ENCODE measurements around the gene EPSTI1.

EPSTI1 gene

GRCh38 chr13:42859760-42860159, 132.3 kb downstream of the EPSTI1 start:
- no peak for DNase-seq (ENCODE audit: low read depth in 2 of 2, low spot score in 1 of 2)

DNA sequence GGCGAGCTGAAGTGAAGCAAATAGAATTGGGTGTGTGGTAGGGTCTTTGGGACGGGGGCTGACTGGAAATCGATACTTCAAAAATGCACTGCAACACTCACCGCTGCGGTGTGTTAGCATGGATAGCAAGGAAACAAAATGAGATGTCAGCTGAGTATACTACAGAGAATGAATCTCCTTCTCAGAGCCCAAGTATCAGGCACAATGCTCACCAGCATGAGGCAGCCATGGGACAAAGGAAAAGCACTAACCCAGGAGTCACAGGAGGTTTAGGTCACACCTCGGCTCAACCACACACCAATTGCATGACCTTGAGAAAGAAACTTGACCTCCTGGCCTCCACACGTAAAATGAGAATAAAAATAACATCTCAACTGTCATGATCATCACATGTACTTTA, 136.6 kb downstream of the EPSTI1 start:
- no peak for DNase-seq (ENCODE audit: low read depth in 2 of 2, low spot score in 1 of 2)

GRCh38 chr13:42852136-42852535, 139.9 kb downstream of the EPSTI1 start:
- DNase-seq (ENCODE audit: low read depth in 2 of 2, low spot score in 1 of 2), result no peak

GRCh38 chr13:42849200-42849599, 142.8 kb downstream of the EPSTI1 start:
- no peak for DNase-seq (ENCODE audit: low read depth in 2 of 2, low spot score in 1 of 2)

- no peak for DNase-seq (ENCODE audit: low read depth in 2 of 2, low spot score in 1 of 2)
Measured at GRCh38 chr13:42847891-42848663, 144.0 kb downstream of the EPSTI1 start.

DNA sequence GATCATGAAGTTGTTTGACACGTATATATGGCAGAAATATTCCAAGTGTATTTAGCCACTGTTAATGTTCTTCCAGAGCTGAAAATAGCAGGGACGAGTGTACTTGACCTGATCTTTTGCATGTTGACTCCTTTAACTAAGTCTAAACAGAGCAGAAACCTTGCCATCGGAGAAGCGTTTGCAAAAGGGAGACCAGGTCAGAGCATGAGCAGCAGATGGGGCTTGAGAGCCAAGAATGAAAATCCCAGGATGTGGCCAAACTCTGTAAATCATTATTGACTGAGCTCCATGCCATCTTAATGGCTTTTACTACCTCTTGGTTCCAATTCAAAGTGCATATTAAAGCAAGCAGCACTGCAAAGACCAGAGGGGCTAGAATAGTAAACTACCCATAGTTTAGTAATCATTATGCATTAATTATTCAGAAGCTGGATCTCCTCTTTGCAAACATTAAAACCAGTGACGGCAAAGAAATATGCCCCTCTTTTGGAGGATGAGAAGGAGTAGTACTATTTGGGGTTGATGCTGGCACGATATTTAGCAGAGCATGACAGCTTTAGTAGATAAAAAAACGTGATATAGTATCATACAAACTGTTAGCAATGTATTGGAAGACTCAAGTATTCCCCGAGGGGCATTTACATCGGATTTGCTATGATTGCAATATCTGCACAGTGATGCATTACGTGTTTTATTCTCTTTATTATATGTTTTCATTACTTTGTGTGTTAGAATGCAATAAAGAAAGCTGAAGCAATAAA, 154.9 kb downstream of the EPSTI1 start:
- DNase-seq (ENCODE audit: low read depth in 2 of 2, low spot score in 1 of 2), result no peak

Measured in stimulated activated CD8-positive, alpha-beta memory T cell treated with anti-CD3 and anti-CD28 coated beads, Interleukin-4, amount 100 ng/mL, for 4 hours (primary cell).